Activated CD8-positive, alpha-beta memory T cell treated with anti-CD3 and anti-CD28 coated beads for 24 hours (primary cell): Measurements from ENCODE around the gene LRRTM4.

Source experiments
- DNase-seq: peaks from one replicate; pipeline ENCODE4 v3.0.0-alpha.2; 2020

LRRTM4 gene

DNA sequence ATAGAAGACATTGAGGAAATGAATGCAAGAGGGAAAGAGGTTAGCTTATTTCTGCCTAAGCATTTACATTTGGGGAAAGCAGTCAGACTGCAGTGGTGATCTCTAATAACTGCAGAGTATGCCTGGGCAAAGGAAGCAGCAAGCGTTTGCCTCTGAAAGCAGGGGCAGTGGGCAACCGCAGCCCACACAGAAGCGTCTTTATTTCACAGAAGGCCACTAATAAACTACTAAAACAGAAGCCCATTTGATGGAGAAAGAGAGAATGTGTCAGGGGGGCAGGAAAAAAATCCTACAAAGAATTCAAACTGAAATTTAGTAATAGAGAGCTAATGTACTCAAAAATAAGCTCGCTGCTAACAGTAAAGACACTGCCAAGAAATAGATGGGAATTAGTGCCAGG, 53.1 kb downstream of the LRRTM4 start:
- no peak for DNase-seq

DNA sequence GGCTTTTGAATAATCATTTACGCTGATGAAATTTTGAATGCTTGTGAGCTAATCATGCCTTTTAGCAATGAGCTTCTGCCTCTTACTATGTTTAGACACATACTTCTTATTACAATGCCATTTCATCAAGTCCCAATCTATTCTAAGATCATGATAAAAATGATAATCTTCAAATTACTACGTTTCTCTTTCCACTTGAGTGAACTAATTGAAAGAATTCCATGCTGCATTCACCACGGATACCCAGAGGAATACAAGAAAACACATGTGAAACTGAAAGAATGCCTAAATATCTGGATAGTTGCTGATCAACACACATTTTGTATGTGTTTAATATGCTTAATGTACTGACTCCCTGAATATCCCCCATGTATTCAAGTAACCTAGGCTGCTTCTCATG, 62.3 kb downstream of the LRRTM4 start:
- DNase-seq = no peak

DNA sequence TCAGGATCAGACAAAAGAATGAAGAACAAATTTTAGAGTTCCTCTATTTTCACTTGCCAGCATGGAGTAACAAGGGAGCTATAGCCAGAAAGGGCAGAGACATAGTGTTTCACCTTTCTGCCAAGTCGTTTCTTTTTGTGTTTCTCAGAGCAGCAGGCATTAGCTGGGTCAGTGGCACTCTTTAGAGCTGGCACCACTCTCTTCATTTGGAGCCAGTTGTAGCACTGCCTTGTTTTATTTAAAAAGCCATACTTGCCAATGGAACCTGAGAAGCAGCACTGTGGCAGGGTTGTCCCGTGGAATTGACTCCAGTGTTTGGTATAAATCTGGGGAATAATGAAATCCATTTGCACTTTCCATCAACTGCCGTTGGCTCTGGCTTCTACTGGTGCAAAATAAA, 64.0 kb downstream of the LRRTM4 start:
- DNase-seq = no peak

DNA sequence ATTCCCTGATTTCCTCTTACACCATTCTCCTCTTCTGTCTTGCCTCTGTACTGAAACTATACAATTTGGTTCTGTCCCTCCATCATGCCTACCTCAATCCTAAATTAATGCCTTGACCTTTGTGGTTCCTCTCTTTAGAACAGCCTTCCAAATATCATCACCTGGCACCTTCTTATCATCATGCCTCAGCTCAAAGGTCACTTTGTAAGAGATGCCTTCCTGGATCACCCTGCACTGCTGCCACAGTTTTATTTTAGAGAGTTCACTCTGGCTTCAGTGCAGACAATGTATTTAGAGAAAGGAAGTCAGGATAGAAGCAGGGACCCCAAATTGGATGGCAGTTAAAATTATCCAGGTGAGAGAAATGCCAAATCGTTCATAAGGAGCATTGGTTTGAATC, 64.5 kb downstream of the LRRTM4 start:
- DNase-seq = no peak

DNA sequence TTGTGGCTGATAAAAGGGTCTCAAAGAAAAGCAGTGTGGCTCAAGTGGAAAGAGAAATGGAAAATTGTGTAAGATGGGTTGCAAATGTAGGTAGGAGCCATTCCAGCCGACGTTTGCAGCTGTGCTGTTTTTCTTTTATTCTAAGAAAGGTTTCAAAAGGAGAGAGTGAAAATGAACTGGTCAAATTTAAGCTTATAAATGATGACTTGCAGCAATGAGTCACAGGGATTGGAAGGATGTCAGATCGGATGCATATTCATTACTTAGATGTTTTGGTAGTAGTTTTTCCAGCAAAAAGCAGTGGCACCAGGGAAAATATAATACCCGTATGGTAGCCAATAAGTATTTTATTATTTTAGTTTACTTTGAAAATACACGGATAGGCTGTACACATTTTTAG, 79.1 kb downstream of the LRRTM4 start:
- DNase-seq = no peak

DNA sequence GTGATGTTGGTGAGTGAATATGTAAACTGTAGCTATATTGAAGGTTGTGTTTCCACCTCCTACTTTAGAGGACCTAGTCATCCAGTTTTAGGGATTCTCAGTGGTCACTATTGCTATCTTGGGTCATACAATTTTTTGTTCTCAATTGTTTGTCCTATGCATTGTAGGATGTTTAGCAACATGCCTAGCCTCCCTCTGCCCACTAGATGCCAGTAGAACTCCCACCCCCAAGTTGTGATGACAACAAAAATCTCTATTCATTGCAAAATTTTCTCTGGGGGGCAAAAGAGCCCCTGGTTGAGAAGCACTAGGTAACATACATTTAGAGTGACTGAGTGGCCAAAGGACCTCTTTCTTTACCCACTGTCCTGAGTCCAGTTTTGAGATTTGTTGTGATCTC, 87.3 kb downstream of the LRRTM4 start:
- DNase-seq = no peak

DNA sequence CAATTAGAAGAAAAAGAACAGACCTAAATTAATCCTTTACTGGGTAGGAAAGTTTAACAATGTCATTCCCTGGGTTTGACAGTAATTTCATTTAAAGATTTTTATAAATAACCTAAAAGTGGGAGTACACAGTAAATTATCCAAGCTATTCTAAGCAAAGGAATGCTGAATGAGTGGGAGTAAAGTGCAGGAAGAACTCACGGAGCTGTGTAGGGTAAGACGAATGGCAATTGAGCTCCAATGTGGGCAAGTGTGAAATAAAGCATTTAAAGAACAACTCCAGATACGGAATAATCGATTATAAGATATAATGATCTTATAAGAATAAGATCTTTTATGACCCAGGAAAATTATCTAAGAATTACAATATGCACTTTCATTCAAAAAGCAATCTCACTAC, 93.2 kb downstream of the LRRTM4 start:
- DNase-seq = no peak

DNA sequence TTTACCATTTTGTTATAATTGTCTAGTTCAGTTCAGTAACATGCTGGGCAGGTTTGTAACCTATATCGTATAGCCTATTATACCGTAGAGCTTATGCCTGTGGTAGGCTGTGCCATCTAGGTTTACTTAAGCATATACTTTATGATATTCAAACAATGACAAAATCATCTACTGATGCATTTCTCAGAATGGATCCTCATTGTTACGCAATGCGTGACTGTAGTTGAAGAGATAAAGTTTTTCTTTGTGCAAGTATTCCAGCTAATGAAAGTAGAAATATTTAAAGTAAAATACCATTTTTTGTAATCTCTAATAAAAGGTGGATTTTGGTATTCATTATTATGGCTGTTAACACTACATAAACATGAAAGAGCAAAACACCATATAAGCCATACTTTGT, 100.2 kb downstream of the LRRTM4 start:
- no peak for DNase-seq

DNA sequence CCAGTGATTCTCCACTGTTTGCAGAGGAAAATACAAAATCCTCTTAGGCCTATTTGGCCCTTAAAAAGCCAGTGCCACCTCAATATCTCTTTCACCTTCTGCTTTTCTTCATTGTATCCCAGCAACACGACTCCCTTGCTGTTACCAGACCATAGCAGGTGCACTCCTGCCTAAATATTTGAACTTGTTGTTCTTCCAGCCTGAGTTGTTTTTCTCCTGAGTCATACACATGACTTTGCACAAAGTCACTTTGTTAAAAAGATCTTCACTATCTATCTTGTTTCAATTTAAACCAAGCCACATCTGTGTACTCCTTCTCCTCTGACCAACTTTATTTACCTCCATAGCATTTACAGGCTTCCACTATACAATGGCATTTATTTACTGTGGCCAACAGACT, 103.6 kb downstream of the LRRTM4 start:
- no peak for DNase-seq

DNA sequence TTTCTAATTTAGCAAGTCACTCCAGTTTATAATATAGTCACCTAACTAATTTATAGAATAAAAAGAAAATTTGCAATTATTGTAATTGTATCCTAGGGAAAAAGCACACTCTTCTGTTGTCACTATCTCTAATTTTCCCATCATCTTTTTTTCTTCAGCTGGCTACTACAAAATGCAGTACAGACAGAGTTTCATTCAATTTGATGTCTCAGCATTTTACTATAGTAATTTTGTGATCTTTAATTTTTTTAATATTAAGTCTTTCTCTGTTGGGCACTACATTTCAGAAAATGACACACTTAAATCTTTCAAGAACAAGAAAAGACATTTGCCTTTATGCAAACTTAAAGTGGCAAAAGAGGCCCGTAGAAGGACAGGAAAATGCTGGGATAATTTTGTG, 118.0 kb downstream of the LRRTM4 start:
- DNase-seq = no peak

DNA sequence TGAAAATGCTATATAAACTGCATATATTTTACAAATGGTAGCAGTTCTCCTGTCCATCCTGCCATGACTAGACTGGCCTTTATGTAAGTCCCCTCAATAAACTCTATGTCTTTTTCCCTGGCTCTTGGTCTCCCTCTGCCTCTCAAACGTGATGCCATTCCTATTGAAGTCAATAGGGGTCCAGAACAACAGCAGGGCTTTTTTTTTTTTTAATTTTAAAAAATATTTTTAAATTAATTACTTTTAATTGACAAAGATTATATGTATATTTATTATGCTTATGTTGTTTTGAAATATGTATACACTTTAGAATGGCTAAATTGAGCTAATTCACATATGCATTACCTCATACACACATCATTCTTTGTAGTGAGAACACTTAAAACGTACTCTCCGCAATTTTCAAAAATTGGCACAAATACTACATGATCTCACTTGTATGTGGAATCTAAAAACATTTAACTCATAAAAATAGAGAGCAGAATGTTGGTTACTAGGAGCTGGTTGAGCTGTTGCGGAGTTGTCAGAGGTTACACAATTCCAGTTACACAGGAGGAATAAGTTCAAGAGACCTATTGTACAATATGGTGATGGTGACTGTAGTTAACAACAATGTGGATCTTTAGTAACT, 123.1 kb downstream of the LRRTM4 start:
- no peak for DNase-seq

DNA sequence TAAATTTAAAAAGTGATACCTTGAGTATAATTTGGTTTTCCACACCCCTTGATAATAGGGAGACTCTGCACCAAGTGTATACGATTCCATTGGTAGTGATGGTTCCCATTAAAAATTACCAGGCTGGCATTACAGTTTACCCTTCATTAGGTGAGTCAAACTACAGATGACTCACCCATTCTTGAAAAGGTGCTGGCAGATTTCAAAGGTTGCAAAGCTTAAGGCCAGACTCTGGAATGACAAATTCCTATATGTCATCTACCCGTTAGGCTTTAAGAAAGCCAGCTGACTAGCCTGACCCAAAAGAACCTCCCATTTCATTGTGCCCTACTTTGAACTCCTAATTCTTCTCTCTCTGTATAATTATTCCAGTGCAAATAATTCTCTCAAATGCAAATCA, 124.4 kb downstream of the LRRTM4 start:
- no peak for DNase-seq

DNA sequence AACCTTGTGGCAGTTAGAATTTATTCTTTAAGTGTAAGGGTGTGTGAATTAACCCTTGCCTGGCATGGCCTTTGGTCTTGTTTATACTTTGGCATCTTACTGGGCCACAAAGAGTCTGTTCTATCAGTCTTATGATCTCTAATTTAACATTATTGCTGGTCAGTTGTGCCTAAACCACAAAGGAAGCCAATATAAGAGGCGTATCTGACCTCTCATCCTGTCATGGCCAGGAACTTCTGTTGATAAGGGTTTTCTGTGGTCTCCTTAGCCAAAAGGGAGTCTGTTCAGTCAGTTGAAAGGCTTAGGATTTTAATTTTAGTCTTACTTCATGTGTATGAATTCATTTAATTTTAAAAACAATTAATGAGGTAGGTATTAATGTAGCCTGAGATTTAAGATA, 127.2 kb downstream of the LRRTM4 start:
- DNase-seq = no peak

DNA sequence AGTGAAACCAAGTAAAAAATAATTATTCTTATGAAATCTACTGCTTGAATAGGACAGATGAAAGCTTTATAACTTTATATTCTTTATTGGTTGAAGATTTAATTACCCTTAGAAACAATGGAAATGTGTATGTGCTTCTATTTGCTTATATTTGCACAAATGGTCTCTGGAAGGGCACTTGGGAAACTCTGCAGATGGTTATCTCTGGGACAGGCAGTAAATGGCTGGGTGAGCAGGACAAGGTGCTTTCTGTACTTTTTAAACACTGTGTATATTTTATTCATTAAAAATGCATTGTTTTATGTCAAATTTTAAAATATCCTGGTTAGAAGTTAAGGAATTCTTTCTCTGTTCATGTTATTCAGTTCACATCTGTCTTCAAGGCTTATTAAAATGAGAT, 131.1 kb downstream of the LRRTM4 start:
- DNase-seq = no peak

DNA sequence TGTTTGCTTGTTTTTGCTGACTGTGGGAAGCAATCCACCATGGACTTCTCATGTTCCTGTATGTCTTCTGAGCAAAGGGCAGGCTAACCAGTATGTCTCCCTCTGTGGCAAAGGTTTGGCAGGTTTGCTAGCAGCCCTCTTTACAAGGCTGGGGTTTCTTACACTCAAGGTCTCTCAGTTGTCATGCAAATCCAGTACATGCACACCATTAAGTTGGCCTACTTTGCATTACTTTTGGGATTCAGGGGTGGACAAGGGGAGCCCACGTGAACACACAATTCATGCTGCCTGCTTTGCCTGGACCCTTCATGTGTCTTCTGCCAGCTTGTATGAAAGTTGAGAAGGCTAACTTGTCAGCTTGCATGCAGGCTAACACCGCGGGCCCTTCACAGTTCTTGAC, 134.9 kb downstream of the LRRTM4 start:
- DNase-seq = no peak

DNA sequence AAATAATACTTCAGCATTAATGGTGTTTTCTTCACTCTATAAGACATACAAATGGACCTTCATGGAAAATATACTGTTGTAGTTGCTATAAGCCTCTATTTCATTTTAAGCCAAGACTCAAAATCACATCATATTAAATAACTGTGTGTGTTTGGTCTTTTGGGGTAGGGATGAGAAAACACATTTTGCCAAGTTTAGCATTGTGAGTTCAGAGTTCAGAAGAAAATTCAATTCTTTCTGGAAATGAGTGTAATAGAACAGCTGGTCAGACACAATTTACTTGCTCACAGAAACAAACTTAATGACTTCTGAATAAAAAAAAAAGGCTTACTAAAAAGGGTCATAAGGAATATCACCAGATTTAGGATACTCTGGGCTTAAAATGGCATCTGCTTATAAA, 149.5 kb downstream of the LRRTM4 start:
- DNase-seq = no peak

DNA sequence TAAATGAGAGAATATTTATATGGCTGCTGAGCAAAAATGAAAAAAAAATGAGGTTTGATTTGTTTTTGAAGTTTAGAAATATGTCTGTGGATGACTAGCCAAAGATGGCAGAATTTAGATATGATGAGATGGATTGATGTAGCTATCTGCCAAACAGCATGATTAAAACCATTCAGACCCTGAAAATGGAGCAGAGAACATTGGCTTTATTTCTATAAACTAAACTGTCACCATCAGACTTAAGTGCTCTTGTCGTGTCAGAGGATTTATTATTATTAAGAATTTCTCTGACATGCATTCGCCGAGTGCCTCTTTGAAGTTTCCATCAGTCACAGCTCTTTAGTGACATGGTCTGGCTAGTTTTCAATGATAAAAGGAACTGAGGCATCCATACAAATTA, 151.7 kb downstream of the LRRTM4 start:
- DNase-seq = no peak

DNA sequence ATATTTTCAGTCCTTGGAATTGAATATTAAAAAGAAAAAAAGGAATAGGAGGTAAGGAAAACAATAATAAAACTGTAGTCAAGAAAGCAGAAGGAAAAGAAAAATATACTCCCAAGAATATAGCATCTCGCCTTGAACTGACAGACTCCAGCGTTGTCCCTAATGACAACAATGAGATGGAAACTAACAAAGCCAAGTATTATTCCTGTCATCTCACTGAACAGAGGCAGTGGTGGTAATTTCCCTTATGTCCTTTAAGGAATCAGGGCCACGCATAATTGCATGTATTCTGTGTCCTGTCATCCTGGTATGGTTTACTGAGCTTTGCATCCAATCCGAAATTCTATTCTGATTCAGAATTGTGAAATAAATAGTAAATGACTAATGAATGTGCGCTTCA, 158.9 kb downstream of the LRRTM4 start:
- DNase-seq = no peak

DNA sequence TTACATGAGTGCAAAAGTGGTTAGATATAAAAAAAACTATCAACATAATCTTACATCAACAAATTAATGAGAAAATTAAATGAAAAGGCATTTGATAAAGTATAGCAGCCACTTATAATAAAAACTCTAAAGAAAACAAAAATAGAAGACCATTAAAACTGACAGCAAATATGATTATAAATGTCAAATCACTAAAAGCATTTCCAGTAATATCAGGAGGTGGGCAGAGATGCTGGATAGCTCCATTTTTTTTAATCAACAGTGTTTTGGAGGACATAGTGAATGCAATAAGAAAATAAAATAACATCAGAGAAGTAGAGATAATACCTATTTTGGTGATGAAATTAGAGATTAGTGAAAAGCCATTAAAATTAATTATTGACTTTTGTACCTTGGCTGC, 173.4 kb downstream of the LRRTM4 start:
- DNase-seq = no peak

DNA sequence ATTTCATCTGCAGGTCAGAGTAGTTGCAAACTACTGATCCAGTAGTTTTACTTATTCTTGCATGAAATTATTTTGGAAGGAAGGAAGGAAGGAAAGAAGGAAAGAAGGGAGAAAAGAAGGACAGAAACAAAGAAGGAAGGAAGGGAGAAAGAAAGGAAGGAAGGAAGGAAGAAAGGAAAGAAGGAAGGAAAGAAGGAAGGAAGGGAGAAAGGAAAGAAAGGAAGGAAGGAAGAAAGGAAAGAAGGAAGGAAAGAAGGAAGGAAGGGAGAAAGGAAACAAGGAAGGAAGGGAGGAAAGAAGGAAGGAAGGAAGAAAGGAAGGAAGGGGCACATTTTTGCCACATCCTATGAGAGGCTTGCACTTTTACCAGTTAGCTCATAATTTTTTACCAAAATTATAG, 186.2 kb downstream of the LRRTM4 start:
- DNase-seq = no peak

DNA sequence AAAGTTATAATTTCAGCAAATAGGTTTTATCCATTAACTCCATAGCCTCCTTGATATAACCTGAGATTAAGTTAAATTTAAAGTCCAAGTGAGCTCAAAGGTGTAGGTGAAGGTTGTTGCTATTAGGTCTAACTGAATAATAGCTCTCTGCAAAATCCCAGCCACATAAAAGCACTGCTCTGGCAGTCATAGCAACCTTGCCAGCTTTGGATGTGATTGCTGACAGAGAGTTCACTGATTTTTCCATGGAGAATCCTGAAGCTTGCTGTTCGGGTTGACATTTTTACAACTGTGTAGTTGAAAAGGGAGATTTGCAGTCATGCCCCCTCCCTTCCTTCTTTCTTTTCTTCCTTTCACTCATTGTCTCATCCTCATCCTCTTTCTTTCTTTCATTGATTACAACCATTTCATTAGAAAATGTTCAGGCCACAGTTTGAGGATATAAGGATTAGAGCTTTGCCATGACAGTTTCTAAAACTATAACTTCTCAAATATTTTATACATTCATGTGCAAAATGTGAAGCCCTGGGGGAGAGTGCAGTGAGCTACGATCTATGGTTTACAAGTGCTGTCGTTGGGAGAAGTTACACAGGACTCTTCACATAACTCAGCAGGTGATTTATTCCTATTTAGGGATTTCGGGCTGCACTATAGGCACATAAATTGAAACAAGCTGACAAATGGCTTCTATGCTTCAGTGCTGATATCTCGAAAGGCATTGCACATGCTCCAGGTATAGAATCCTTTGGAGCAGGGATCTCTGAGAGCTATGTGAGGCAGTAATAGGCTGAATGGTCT, 193.8 kb downstream of the LRRTM4 start:
- DNase-seq = no peak

DNA sequence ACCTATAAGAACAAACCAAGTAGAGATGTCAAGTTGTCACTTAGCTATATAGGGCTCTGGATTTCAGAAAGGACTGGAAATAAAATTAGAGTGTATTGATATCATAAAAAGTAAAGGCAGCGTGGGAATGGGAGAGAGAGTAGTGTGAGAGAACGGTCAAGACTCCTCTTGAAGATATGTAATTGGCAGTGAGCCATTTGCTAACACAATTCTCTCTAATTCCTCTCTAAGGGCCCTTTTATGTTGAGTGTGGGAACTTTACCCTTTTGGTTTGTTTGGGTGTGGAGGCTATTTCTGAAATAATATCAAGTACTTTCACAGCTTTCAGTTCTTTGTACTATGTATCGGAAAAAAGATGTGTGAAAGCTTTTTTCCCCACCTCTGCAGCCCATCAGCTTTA, 196.8 kb downstream of the LRRTM4 start:
- no peak for DNase-seq

DNA sequence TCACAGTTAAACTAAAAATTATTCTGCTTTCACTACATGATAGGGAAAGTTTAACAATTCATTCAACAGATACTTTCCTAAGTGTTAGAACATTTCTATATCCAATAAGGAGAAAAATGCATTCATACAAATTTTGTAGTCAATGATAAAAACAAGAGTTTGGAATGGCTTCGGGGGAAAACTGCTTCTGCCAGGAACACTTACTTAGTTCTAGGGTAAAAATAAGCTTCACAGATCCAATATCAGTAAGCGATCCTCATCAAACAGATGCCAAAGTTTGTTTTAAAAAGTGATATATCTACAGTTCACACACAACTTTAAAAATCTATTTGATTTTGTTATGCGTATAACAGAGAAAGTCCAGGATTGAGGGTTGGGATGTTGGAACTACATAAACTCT, 199.7 kb downstream of the LRRTM4 start:
- no peak for DNase-seq

DNA sequence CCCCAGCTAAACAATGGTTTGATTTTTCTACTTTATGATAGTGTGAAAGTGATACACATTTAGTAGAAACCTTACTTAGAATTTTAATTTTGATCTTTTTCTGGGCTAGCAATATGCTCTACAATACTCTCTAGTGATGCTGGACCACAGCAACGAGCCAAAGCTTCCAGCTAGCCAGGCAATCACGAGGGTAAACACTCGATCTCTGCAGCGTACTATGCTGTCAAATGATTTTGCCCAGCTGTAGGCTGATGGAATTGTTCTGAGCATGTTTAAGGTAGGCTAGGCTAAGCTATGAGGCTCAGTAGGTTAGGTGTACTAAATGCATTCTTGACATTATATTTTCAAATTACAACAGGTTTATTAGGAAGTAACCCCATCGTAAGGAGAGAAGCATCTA, 207.5 kb downstream of the LRRTM4 start:
- DNase-seq = no peak

DNA sequence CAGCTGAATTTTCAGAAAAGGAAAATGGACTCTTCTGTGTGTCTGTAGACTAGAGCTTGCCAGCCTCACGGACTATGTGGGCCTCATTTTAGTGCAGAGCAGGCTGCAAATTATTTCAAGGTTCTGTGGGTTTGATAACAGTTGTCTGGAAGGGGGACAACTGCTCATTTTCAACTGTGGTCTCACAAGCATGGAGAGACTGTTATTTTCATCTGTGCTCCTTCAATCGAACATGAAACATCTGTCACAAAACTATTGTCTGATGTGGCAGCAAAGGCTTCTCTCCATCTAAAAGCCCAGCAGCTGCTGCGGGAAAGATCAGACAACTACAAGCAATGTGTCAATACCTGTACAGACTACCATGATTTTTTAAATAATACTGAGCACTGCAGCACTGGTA, 211.8 kb downstream of the LRRTM4 start:
- no peak for DNase-seq
